ENCODE results near the gene MED9. TPM values are rescaled to one million over a fixed set of nuclear protein-coding genes. Genes with fewer than 3 reads are reported as not detected.
"Not testable (repeated sequence)": the region's sequence is repeated elsewhere in the genome, so short reads cannot be mapped to it uniquely, and the experiment has no call there.

Gene MED9
- total RNA-seq, 6 donors from 2014 or later: 8.5 to 31.4 (median 13.9) TPM

DNA sequence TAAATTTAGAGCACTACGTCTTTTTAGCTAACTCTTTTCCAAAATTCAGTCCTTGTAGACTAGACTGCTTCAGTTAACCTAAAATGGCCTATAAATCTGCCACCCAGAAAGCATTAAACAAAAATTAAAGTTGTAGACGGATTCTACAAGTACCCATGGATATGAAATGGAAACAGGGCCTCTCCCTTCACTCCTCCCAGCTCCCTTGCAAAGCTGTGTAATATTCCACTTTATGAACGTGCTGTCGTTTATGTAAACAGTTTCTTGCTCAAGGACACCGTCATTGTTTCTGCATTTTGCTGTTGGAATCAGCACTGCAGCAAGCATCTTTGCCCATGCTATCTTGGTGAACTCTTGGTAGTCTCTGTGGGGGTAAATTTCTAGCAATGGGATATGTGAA, 5.1 kb downstream of the MED9 start:
- H3K4me1 ChIP-seq: peaks cover 20 to 55% (median 24%) of the 10 kb centered on the region in 4 donors
- WGBS, 2 donors: 67% methylated on average over 5 of the region's 5 CpGs

DNA sequence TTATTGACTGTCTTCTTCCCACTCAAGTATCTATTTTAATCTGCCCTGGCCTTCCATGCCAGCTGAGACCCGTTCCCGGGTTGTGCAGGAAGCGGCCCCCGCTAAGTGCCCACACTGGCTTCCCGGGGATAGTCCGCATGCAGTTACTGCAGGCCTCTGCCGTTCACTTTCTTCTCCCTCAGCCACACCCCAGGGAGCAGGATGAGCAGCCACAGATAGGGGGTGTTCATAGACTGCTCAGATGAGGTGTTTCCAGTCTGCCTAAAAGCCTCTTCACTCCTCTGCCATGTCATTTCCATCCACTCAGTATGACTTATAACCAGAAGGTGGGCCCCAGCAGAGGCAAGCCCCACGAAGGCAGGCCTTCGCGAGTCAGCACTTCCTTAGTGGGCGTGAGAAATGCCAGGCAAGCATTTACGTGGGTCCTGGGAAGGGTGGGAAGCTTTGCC, 7.7 kb downstream of the MED9 start:
- H3K4me1 ChIP-seq: peaks cover 0 to 32% (median 3%) of the 10 kb centered on the region in 4 donors
- H3K36me3 ChIP-seq: peaks cover 0 to 37% (median 8%) of the 10 kb centered on the region in 4 donors
- 51 to 67% methylated on average over 12 of the region's 12 CpGs for WGBS, 2 donors
- no peaks in the 10 kb centered on the region for H3K9me3 ChIP-seq
- H3K27ac ChIP-seq: no peak overlapping the region
- no peak for DNase-seq
- TF ChIP-seq EP300 (IDR thresholded peaks at IDR 0.05) (no peak), POLR2AphosphoS5 (IDR thresholded peaks at IDR 0.05) (no peak), POLR2A (IDR thresholded peaks at IDR 0.05) (no peak)
- TF ChIP-seq, protein P1, sequence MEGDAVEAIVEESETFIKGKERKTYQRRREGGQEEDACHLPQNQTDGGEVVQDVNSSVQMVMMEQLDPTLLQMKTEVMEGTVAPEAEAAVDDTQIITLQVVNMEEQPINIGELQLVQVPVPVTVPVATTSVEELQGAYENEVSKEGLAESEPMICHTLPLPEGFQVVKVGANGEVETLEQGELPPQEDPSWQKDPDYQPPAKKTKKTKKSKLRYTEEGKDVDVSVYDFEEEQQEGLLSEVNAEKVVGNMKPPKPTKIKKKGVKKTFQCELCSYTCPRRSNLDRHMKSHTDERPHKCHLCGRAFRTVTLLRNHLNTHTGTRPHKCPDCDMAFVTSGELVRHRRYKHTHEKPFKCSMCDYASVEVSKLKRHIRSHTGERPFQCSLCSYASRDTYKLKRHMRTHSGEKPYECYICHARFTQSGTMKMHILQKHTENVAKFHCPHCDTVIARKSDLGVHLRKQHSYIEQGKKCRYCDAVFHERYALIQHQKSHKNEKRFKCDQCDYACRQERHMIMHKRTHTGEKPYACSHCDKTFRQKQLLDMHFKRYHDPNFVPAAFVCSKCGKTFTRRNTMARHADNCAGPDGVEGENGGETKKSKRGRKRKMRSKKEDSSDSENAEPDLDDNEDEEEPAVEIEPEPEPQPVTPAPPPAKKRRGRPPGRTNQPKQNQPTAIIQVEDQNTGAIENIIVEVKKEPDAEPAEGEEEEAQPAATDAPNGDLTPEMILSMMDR (IDR thresholded peaks at IDR 0.05): no peak
- no peaks in the 10 kb centered on the region for H3K27me3 ChIP-seq
- peak in 1 of 2 donors; percentile 26 for ATAC-seq (ENCODE audit: low FRiP score in 2 of 2)
- no peak overlapping the region for H3K4me3 ChIP-seq

More for the DNA sequence above, 5.1 kb downstream of the MED9 start:
- no peak for ATAC-seq (ENCODE audit: low FRiP score in 2 of 2)
- TF ChIP-seq, protein P1 (IDR thresholded peaks at IDR 0.05): no peak
- TF ChIP-seq POLR2A (IDR thresholded peaks at IDR 0.05) (no peak), EP300 (IDR thresholded peaks at IDR 0.05) (no peak), POLR2AphosphoS5 (IDR thresholded peaks at IDR 0.05) (no peak)
- Histone ChIP-seq H3K4me3 (no peak overlapping the region), H3K27ac (no peak overlapping the region), H3K36me3 (peaks cover 0 to 19% (median 5%) of the 10 kb centered on the region in 4 donors), H3K27me3 (no peaks in the 10 kb centered on the region), H3K9me3 (no peaks in the 10 kb centered on the region)
- no peak for DNase-seq

DNA sequence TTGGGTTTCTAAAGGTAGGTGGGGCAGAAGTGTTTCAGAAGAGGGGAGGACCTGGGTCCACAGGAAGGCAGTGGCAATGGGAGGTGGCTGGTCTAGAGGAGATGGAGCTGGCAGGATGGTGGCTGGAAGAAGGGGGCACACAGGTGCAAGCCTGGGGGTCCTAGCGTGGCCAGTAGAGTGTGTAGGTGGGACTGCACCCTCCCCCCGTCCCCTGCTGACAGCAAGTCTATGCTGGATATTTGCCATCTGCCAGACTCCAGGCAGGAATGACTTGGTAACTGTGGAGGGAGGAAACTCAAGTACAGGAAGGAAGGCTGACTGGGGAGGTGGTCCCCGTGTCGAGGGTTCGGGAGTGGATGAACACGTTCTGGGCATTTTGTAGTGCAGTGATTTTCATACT, 8.6 kb downstream of the MED9 start:
- Histone ChIP-seq H3K27me3 (no peaks in the 10 kb centered on the region), H3K36me3 (peaks cover 0 to 37% (median 9%) of the 10 kb centered on the region in 4 donors), H3K4me1 (peaks cover 0 to 23% (median 3%) of the 10 kb centered on the region in 4 donors), H3K9me3 (no peaks in the 10 kb centered on the region), H3K27ac (no peak overlapping the region), H3K4me3 (no peak overlapping the region)
- WGBS, 2 donors: 89 to 92% methylated on average over 6 of the region's 6 CpGs
- TF ChIP-seq, protein P1 (IDR thresholded peaks at IDR 0.05): no peak
- TF ChIP-seq POLR2AphosphoS5 (IDR thresholded peaks at IDR 0.05) (no peak), POLR2A (IDR thresholded peaks at IDR 0.05) (no peak)
- DNase-seq: no peak
- no peak for ATAC-seq (ENCODE audit: low FRiP score in 2 of 2)

DNA sequence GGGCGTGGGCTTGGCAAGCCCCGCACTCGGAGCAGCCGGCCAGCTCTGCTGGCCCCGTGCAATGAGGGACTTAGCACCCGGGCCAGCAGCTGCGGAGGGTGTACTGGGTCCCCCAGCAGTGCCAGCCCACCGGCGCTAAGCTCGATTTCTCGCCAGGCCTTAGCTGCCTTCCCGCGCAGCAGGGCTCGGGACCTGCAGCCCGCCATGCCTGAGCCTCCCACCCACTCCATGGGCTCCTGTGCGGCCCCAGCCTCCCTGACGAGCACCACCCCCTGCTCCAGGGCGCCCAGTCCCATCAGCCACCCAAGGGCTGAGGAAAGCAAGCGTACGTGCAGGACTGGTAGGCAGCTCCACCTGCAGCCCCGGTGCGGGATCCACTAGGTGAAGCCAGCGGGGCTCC, 9.6 kb downstream of the MED9 start:
- not testable (repeated sequence) for DNase-seq; ATAC-seq (ENCODE audit: low FRiP score in 2 of 2)
- WGBS, 2 donors: 96 to 100% methylated on average over 1 to 20 of the region's 23 CpGs

DNA sequence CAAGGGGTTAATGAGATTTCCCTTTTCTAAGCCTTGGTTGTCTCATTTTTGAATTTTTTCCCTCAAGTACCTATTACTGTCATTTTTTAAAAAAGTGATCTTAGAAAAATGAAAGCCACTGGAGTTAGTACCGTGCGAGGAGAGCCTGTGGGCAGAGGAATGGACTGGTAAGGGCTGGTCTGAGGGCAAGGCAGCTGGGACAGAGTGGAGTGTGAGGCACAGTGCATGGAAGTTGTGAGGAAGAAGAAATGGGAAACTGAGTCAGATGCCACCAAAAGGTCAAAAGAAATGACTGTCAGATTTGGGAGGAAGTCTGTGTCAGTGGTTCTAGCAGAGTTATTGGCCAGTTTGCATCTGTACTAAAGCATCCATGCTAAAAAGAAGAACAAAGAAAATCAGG, 11.2 kb downstream of the MED9 start:
- ATAC-seq (ENCODE audit: low FRiP score in 2 of 2) (no peak), DNase-seq (no peak)
- H3K9me3 ChIP-seq: no peaks in the 10 kb centered on the region
- peaks cover 0 to 9% (median 0%) of the 10 kb centered on the region in 4 donors for H3K4me1 ChIP-seq
- WGBS, 2 donors: 44 to 49% methylated on average over 2 of the region's 2 CpGs
- no peak overlapping the region for H3K4me3 ChIP-seq
- H3K36me3 ChIP-seq: peaks cover 0 to 56% (median 26%) of the 10 kb centered on the region in 4 donors
- TF ChIP-seq POLR2AphosphoS5 (IDR thresholded peaks at IDR 0.05): no peak
- no peak for TF ChIP-seq EP300 (IDR thresholded peaks at IDR 0.05)
- TF ChIP-seq, protein P1 (IDR thresholded peaks at IDR 0.05): no peak
- no peak for TF ChIP-seq POLR2A (IDR thresholded peaks at IDR 0.05)
- H3K27me3 ChIP-seq: no peaks in the 10 kb centered on the region
- H3K27ac ChIP-seq: no peak overlapping the region

More for the DNA sequence above, 9.6 kb downstream of the MED9 start:
- Histone ChIP-seq H3K4me1 (peaks cover 0 to 16% (median 0%) of the 10 kb centered on the region in 4 donors), H3K36me3 (peaks cover 0 to 45% (median 16%) of the 10 kb centered on the region in 4 donors)
- not testable (repeated sequence) for H3K4me3 ChIP-seq, H3K9me3 ChIP-seq, H3K27ac ChIP-seq, H3K27me3 ChIP-seq

All from upper lobe of left lung (tissue), 6 donors.